IMR-90 (cell line): Measurements from ENCODE around the gene PRKN. TPM values are rescaled to one million over a fixed set of nuclear protein-coding genes. Genes with fewer than 3 reads are reported as not detected.

Experiments
- ATAC-seq: fragments of 200-7000 bp; cut with Tn5 transposase; 2 replicates; pipeline ENCODE4 v1.9.1; 2020; ENCODE audit warnings: low read depth, mild to moderate bottlenecking, moderate library complexity
- BruUV-seq: library from RNA; stranded (reverse); fragments of 400-500 nt; replicated peaks from 2 replicates; lab custom pipeline; 2021; lab: Mats Ljungman, UMichigan
- CTCF ChIA-PET: fragments of 300-600 bp; formaldehyde crosslinking; extraction: SDS; loops from one replicate; lab custom pipeline; 2021; ENCODE audit warnings: antibody characterized with exemption; lab: Yijun Ruan, JAX
- POLR2A ChIA-PET: fragments of 300-600 bp; sonication (Branson Sonifier 250); formaldehyde crosslinking; loops from one replicate; lab custom pipeline; 2022; ENCODE audit warnings: antibody characterized with exemption; ENCODE audit not compliant: unreplicated experiment; lab: Charles Lee
- DNase-seq: peaks from one replicate; pipeline ENCODE4 v3.0.0; 2013
- H2AFZ ChIP-seq: replicated peaks from 2 replicates; pipeline ENCODE3; 2013; ENCODE audit warnings: low read length, mild to moderate bottlenecking; ENCODE audit not compliant: poor library complexity
- H2AK5ac ChIP-seq: 2 replicates; pipeline ENCODE4 v1.6.1; 2013; ENCODE audit warnings: low read depth, low read length, inconsistent platforms
- H2AK9ac ChIP-seq: replicated peaks from 2 replicates; pipeline ENCODE3; 2013; ENCODE audit warnings: mild to moderate bottlenecking, low read depth, low read length, moderate library complexity; ENCODE audit not compliant: poor library complexity
- H2BK120ac ChIP-seq: 2 replicates; pipeline ENCODE4 v1.6.1; 2013; ENCODE audit warnings: low read depth, low read length, inconsistent platforms
- H2BK15ac ChIP-seq: 3 replicates; pipeline ENCODE4 v1.6.1; 2013; ENCODE audit warnings: low read depth, low read length, inconsistent platforms
- H2BK20ac ChIP-seq: 2 replicates; pipeline ENCODE4 v1.6.1; 2013; ENCODE audit warnings: low read depth, mild to moderate bottlenecking, inconsistent platforms, low read length, moderate library complexity
- H2BK5ac ChIP-seq: 2 replicates; pipeline ENCODE4 v1.6.1; 2013; ENCODE audit warnings: mild to moderate bottlenecking, low read depth, low read length, inconsistent platforms; ENCODE audit not compliant: poor library complexity, severe bottlenecking
- H3K14ac ChIP-seq: replicated peaks from 2 replicates; pipeline ENCODE4 v1.6.1; 2013; ENCODE audit warnings: low read depth, low read length, inconsistent platforms
- H3K18ac ChIP-seq: 2 replicates; pipeline ENCODE4 v1.6.1; 2013; ENCODE audit warnings: low read depth, low read length, control low read depth
- H3K23ac ChIP-seq: 2 replicates; pipeline ENCODE4 v1.6.1; 2013; ENCODE audit warnings: low read depth, low read length, inconsistent platforms
- H3K27ac ChIP-seq: 2 replicates; pipeline ENCODE4 v1.5.1; 2013; ENCODE audit warnings: mild to moderate bottlenecking, control low read depth, low read length; ENCODE audit not compliant: insufficient read depth
- H3K27me3 ChIP-seq: 2 replicates; pipeline ENCODE4 v1.6.1; 2013; ENCODE audit warnings: low read length; ENCODE audit not compliant: control insufficient read depth, insufficient read depth
- H3K36me3 ChIP-seq: 2 replicates; pipeline ENCODE4 v1.6.1; 2013; ENCODE audit warnings: low read length, mixed read lengths; ENCODE audit not compliant: control insufficient read depth, insufficient read depth
- H3K4ac ChIP-seq: 2 replicates; pipeline ENCODE4 v1.6.1; 2013; ENCODE audit warnings: low read depth, low read length, inconsistent platforms
- H3K4me1 ChIP-seq: 2 replicates; pipeline ENCODE4 v1.6.1; 2013; ENCODE audit warnings: low read length, mixed read lengths; ENCODE audit not compliant: control insufficient read depth, insufficient read depth
- H3K4me2 ChIP-seq: 2 replicates; pipeline ENCODE4 v1.6.1; 2013; ENCODE audit warnings: low read depth, mild to moderate bottlenecking, control low read depth, low read length, moderate library complexity
- H3K4me3 ChIP-seq: 2 replicates; pipeline ENCODE4 v1.5.1; 2013; ENCODE audit warnings: low read depth, mild to moderate bottlenecking, control low read depth, low read length, moderate library complexity; ENCODE audit not compliant: insufficient read depth
- H3K56ac ChIP-seq: 2 replicates; pipeline ENCODE4 v1.6.1; 2013; ENCODE audit warnings: low read length, inconsistent platforms; ENCODE audit not compliant: insufficient read depth; ENCODE audit errors: extremely low read depth
- H3K79me1 ChIP-seq, 2 experiments: 2 replicates each; pipeline ENCODE4 v1.6.1; 2013; ENCODE audit warnings: low read length in 2 of 2, inconsistent platforms in 1 of 2, low read depth in 1 of 2
- H3K9ac ChIP-seq: 2 replicates; pipeline ENCODE4 v1.6.1; 2013; ENCODE audit warnings: low read depth, low read length, control low read depth
- H3K9me1 ChIP-seq: 2 replicates; pipeline ENCODE4 v1.6.1; 2013; ENCODE audit warnings: low read length, inconsistent platforms; ENCODE audit not compliant: insufficient read depth
- H3K9me3 ChIP-seq: 2 replicates; pipeline ENCODE4 v1.6.1; 2013; ENCODE audit warnings: low read length; ENCODE audit not compliant: control insufficient read depth, insufficient read depth
- H4K20me1 ChIP-seq: 2 replicates; pipeline ENCODE4 v1.6.1; 2013; ENCODE audit warnings: low read length, inconsistent platforms; ENCODE audit not compliant: insufficient read depth
- H4K5ac ChIP-seq: 2 replicates; pipeline ENCODE4 v1.6.1; 2013; ENCODE audit warnings: mild to moderate bottlenecking, low read depth, low read length, control low read depth
- H4K8ac ChIP-seq, 2 experiments: 2 replicates each; pipeline ENCODE4 v1.6.1; 2013; ENCODE audit warnings: low read depth in 2 of 2, low read length in 2 of 2, control low read depth in 1 of 2, inconsistent platforms in 1 of 2
- H4K91ac ChIP-seq: 2 replicates; pipeline ENCODE4 v1.6.1; 2013; ENCODE audit warnings: low read depth, low read length, inconsistent platforms; ENCODE audit not compliant: insufficient read depth
- FOS ChIP-seq: fragments of 150-350 bp; IDR thresholded peaks from 2 replicates; pipeline ENCODE4 v1.6.1; 2016; ENCODE audit warnings: low read depth, low read length
- NFE2L2 ChIP-seq: fragments of 150-350 bp; IDR thresholded peaks from 2 replicates; pipeline ENCODE4 v1.6.1; 2016; ENCODE audit warnings: low read depth, mild to moderate bottlenecking, low read length
- POLR2A ChIP-seq: IDR thresholded peaks from 2 replicates; pipeline ENCODE4 v1.6.1; 2012; ENCODE audit warnings: mild to moderate bottlenecking, low read depth, low read length
- RFX5 ChIP-seq: IDR thresholded peaks from 2 replicates; pipeline ENCODE4 v1.8.0; 2012; ENCODE audit warnings: low read depth, mild to moderate bottlenecking, low read length, moderate library complexity
- WGBS, 2 experiments: methylation state at CpG; one replicate each; pipeline versions ENCODE4 v1.1.5 to v1.1.7; 2013; ENCODE audit warnings: missing lambda C conversion rate in 2 of 2; ENCODE audit not compliant: insufficient read length in 1 of 2; ENCODE audit errors: extremely low coverage in 2 of 2; 5-methylcytosine and 5-hydroxymethylcytosine counted together
- dilution Hi-C: fragments of 300-500 bp; cut with HindIII; formaldehyde crosslinking; loops from one replicate; pipeline ENCODE4 v1.14.3; 2018; ENCODE audit warnings: low sequenced_read_pairs; ENCODE audit not compliant: unreplicated experiment
- in situ Hi-C: fragments of 300-500 bp; cut with MboI; formaldehyde crosslinking; loops from 3 replicates; pipeline ENCODE4 v1.14.3; 2019; ENCODE audit warnings: low sequenced_read_pairs, inconsistent platforms, mixed read lengths
- intact Hi-C: fragments of 100-400 bp; cut with micrococcal nuclease; formaldehyde crosslinking; loops from 2 replicates; pipeline ENCODE4 v1.10.0; 2022
- polyA plus RNA-seq, 3 experiments: library from polyadenylated mRNA; depleted of rRNA; stranded (reverse); fragments of >200 nt; gene quantifications; 2 replicates each; pipeline ENCODE4 v1.2.3, GENCODE V29; 2012; ENCODE audit warnings: low replicate concordance in 1 of 3
- total RNA-seq: library from RNA; depleted of rRNA; stranded (reverse); fragments of >200 nt; gene quantifications from 2 replicates; pipeline ENCODE4 v1.2.3, GENCODE V29; 2012
- TF ChIP-seq, protein P1 (sequence below): fragments of 150-350 bp; IDR thresholded peaks from 2 replicates; pipeline ENCODE4 v1.6.1; 2017; ENCODE audit warnings: mild to moderate bottlenecking, antibody characterized with exemption, low read length, low read depth

Gene PRKN
- total and polyA plus RNA-seq, 2 of the 4 experiments (the other 2 are of a cell fraction) = 0.15 to 0.18 TPM

GRCh38 chr6:161844804-161845203 is 882.8 kb downstream of the PRKN start:
- BruUV-seq = no TSS peak
- H2BK5ac ChIP-seq = no peak overlapping the region

More at GRCh38 chr6:161844804-161845203, 882.8 kb downstream of the PRKN start:
- intact Hi-C loops = no loop called here
- no peak overlapping the region for H4K5ac ChIP-seq
- no peaks in the 10 kb centered on the region for H3K27me3 ChIP-seq
- ATAC-seq (no peak), DNase-seq (no peak)
- no peak overlapping the region for H3K4me3 ChIP-seq
- no peak overlapping the region for H2BK20ac ChIP-seq
- no peak overlapping the region for H2AFZ ChIP-seq
- no peak overlapping the region for H3K4ac ChIP-seq
- no CpG with 5 or more reads among the region's 4 CpGs for WGBS, 2 experiments
- no peak overlapping the region for H3K9ac ChIP-seq
- no peak overlapping the region for H3K18ac ChIP-seq
- H2BK120ac ChIP-seq = no peak overlapping the region
- dilution Hi-C loops = no loop called here
- H3K27ac ChIP-seq = no peak overlapping the region
- H3K36me3 ChIP-seq = no peaks in the 10 kb centered on the region
- H4K91ac ChIP-seq = no peak overlapping the region
- H3K4me2 ChIP-seq = no peak overlapping the region
- H3K4me1 ChIP-seq = no peaks in the 10 kb centered on the region
- no peak overlapping the region for H3K23ac ChIP-seq
- no peak overlapping the region for H3K56ac ChIP-seq
- H2BK15ac ChIP-seq = no peak overlapping the region
- H3K9me1 ChIP-seq = no peaks in the 10 kb centered on the region
- H3K79me1 ChIP-seq = no peaks in the 10 kb centered on the region
- H4K20me1 ChIP-seq = no peaks in the 10 kb centered on the region
- H3K14ac ChIP-seq = no peak overlapping the region
- no peak overlapping the region for H2AK5ac ChIP-seq
- ChIA-PET CTCF (no interaction called here), POLR2A (no interaction called here)
- peaks cover 21% of the 10 kb centered on the region for H3K9me3 ChIP-seq
- no peak overlapping the region for H4K8ac ChIP-seq
- no peak overlapping the region for H2AK9ac ChIP-seq
- TF ChIP-seq RFX5 = no peak
- TF ChIP-seq, protein P1, sequence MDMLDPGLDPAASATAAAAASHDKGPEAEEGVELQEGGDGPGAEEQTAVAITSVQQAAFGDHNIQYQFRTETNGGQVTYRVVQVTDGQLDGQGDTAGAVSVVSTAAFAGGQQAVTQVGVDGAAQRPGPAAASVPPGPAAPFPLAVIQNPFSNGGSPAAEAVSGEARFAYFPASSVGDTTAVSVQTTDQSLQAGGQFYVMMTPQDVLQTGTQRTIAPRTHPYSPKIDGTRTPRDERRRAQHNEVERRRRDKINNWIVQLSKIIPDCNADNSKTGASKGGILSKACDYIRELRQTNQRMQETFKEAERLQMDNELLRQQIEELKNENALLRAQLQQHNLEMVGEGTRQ = no peak
- TF ChIP-seq NFE2L2 = no peak
- TF ChIP-seq POLR2A = no peak
- TF ChIP-seq FOS = no peak
- in situ Hi-C loops = no loop called here
